GM18907 (cell line): ENCODE results near the gene PHYKPL.

Experiments
- ATAC-seq: cut with Tn5 transposase; IDR thresholded peaks from one replicate; pipeline ENCODE4 v1.9.1; 2021; ENCODE audit warnings: mild to moderate bottlenecking, moderate library complexity; ENCODE audit not compliant: unreplicated experiment

The PHYKPL gene

DNA sequence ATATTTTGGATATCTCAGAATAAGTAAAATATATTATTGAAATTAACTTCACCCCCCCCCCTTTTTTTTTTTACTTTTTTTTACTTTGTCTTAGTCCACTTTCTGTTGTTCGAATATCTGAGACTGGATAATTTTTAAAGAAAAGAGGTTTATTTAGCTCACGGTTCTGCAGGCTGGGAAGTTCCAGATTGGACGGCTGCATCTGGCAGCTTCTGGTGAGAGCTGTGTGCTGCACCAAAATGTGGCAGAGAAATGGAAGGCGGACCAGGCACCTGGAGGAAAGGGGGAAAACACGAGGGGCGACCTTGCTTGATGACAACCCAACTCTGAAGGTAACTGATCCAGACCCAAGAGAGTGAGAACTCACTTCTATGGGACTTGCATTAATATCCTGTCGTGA is 39.8 kb downstream of the PHYKPL start:
- ATAC-seq: no peak

DNA sequence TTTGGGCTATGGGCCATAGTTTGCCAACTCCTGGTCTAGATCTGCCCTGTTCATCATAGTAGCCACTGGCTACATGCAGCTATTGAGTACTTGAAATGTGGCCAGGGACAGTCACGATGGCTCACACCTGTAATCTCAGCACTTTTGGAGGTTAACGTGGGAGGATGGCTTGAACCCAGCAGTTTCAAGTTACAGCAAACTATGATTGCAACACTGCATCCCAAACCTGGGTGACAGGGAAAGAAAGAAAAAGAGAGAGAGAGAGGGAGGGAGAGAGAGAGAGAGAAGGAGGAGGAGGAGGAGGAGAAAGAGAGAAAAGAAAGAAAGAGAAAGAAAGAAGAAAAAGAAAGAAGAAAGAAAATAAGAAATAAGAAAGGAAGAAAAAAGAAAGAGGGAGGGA is 40.4 kb downstream of the PHYKPL start:
- no peak for ATAC-seq

DNA sequence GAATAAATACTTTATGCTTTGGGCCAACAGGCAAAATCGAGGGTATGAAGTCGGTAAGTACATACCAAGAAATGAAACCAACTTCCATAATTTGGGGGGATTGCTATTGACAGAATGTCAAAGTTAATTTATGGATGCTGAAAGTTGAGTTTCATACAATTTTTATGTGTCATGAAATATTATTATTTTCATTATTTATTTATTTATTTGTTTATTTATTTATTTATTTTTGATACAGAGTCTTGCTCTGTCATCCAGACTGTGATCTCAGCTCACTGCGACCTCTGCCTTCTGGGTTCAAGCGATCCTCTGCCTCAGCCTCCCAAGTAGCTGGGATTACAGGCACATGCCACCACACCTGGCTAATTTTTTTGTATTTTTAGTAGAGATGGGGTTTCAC is 40.9 kb downstream of the PHYKPL start:
- no peak for ATAC-seq

DNA sequence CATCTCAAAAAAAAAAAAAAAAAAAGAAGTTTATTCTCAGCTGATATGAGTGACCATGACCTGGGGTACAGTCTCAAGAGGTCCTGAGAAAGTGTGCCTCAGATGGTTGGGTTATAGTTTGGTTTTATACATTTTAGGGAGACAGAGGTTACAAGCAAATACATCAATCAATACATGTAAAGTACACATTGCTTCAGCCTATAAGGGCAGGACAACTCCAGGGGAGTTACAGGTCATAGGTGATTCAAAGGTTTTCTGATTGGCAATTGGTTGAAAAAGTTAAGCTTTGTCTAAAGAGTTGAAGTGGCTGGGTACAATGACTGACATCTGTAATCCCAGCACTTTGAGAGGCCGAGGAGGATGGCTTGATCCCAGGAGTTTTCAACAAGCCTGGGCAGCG is 43.2 kb downstream of the PHYKPL start:
- no peak for ATAC-seq

DNA sequence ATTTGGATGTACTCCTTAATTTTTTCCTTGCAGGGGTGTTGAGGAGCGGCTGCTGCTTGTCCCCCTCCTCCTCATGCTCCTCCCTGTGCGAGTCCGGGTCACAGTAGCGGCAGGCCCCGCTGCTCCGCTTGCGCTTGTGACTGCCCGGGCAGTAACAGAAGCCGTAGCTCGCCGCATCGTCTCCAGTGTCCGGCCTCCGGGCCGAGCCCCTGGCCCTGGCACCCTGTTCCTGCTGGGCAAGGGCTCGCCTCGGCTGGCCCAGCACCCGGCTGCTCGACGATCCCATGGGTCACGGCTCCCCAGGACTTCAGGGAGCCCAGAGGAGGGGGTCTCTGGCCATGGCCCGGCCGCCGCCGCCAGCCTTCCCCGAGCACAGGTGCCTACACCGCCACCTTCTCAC is 45.6 kb downstream of the PHYKPL start, which contains the start of gene GMCL2:
Gene GMCL2 (minus strand): TSS at position 358 of the 400 bp plus-strand sequence. CDS start 72 bp downstream, at position 286.
- ATAC-seq: no peak

DNA sequence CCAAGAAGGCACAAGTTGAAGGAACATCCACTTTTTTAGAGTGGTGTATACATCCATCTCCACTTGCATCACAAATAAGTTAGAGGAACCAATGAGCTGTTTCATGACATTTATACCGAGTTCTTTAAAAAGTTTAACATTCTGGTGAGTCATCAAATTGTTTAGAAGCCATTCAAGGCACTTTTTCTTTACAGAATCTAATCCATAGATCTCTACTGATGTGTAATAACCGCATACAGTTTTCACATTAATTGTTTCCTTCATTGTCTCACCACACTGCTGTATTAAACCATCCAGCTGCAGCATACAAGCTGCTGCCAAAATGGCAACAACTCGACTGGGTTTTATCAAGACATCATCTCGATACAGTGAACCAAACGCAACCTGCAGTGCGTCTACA is 46.2 kb downstream of the PHYKPL start:
- no peak for ATAC-seq

DNA sequence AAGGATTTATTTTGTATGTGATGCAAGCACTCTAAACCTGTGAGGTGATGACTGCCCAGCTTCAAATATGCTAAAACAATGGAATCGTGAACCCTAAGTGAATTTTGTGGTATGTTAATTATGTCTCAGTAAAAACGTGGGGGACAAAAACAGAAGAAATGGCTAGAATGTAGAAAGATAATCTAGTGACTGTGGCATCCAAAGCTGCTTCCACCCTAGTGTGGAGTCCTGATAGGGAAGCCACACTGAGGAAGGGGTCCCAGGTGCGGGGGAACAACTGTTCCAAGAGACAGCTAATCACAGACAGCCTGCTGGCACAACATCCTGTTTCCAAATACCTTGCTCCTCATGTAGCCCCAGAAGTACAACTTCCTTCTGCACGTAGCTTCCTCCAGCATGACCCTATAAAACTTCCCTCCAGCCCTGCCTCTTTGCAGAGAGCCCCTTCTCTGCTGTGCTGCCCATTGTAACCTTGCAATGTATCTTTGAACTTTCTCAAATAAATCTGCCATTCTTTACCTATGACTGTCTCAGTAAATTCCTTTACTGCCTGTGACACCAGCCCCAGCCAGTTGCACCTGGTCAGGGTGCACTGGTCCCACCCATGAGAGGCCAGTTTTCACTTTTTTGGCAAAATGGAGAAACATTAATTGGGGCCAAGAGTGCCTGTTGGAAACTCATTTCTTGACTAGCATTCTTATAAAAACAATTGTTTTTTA is 50.3 kb downstream of the PHYKPL start:
- no peak for ATAC-seq

DNA sequence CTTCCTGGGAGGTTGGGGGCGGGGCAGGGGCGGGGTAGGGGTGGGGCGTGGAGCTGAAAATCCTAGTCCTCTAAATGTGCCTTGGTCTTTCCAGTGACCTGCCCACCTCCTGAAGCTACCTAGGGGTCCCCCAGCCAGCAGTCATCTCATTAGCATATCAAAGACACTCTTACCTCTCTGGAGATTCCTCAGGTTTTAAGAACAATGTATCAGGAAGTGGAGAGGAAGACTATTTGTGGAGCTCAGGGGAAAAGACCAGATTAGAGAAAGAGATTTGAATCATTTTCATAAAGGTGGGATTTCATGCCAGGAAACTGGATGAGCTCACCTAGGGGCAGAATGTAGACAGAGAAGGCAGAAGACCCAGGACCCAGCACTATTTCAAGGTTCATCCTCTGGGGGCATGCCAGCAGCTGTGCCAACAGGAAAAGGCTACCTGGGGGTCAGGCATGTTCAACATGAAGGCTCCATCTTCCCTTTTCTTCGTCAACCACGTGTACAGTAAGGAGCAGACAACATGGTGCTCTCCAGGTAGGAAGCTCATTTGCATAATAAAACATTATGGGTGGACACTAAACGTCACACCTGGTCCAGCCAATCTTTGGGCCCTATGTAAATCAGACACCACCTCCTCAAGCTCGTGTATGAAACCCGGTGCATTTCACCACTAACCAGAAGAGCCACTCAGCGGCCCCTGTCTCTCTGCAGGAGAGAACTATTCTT is 52.3 kb downstream of the PHYKPL start:
- ATAC-seq: no peak

DNA sequence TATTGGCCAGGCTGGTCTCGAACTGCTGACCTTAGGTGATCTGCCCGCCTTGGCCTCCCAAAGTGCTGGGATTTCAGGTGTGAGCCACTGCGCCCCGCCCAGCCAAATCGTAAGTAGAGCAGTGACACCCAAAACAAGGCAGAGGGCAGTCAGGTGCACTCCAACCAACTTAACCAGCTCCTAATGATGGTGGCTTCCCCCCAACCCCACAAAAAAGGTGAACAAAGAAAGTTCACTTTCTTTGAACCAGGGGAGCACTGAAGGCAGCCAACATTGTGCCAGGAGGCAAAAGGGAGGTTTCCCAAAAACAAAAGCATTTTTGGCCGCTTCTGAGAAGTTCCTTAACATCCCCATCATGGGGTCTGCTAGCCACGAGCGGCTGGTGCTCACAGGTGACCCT is 55.0 kb downstream of the PHYKPL start:
- ATAC-seq: no peak

DNA sequence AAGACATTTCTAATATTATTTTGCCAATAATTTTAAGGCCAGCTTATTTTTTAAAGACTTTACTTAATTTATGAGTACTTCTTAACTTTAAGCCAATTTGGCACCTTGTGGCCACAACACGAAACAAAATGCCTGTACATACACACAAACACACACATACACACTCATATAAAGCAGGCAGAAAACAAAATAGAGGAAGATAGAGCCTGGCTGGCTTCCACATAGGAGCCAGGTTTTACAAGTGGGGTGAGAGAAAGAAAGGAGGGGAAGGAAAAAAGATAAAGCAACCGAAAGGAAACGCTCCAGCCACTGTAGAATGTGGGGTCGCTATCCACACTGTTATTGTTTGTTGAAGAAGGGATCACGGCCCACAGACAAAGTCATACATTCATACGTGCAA is 55.8 kb downstream of the PHYKPL start:
- ATAC-seq: no peak

DNA sequence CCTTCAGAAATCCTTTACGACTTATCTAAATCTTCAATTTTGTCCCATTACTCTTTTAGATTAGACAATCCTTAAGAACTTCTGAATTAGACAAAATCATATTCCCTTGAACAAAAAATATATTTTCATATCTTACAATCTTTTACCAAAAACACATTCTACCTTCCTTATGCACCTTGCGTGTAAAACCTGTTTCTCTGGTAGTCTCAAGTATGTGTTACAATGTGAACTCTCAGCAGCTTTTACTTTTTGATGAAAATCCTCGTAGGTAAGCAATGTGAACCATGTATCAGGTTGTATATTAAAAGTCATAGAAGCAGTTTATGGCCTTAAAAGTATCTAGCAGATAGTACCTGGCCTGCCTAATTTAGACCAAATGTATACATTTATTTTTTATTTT is 58.1 kb downstream of the PHYKPL start:
- ATAC-seq: no peak

DNA sequence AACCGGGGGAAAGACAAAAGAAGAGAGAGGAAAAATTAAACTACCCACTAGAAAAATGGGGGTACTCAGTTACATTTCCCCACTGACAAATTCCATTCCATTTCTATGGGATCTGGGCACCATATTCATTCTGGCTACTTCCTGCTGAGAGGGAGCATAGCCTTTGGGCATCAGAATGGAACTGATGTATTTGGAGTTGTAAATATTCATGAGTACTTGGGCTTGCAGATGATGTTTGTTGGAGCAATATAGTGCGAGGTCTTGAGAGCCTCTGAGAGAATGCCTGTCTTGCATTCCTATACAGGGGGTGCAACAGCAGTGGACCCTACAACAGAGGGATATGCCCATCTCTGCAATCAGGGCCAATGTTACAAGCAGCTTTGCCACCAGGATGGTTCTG is 62.1 kb downstream of the PHYKPL start:
- ATAC-seq: no peak

DNA sequence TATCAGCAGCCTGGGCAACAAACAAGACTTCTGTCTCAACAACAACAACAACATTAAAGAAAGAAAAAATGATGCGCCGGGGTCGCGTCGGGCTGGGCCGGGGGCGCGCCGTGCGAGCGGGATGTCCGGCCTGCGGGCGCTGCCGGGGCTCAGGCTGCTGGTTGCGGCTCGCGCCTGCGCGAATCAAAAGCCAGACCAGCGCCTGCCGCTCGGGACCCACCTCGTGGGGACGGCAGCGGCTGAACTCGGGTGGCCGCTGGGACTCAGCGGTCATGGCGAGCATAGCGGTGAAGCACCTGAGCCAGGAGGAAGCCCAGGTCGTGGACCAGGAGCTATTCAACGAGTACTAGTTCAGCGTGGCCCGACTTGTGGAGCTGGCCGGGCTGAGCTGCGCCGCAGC is 67.0 kb downstream of the PHYKPL start:
- ATAC-seq: no peak

DNA sequence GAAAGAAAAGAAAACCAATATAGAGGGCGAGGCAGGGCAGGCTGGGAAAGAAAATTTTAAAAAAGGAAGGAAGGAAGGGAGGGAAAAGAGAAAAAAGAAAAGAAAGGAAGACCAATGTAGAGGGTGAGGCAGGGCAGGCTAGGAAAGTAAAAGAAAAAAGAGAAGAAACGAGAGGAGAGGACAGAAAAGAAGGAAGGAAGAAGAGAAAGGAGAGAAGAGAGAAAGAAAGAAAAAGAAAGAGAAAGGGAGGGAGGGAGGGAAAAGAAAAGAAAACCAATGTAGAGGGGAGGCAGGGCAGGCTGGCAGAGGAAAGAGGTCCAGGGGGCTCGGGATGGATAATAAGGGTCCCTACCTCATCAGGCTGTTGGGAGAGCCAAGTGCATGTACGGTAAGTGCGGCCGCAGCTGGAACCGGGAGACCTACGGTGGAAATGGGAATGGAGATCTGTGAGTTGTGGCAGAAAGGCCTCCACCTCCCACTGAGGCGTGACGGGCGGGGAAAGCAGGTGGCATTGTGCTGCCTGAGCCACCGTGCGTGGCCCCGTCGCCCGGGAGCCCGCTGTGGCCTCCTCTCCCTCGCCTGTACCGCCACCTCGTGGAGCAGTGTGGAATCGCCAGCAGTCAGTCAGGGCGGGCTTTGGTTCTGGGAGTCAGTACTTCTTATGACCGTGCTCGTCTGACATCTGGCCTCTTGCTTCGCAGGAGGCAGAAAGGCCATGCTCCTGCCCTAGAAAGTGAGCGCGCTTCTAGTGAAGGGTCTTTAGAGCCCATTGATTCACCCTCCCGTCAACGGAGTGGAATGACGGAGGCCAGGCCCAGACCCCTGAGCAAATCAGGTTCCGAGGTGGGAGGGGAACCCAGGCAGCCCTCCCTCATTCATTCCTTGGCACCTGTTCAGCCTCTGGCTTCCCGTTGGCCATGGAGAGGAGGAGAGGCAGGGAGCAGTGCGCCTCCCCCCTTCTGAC is 68.5 kb downstream of the PHYKPL start:
- peak; percentile 93 for ATAC-seq

DNA sequence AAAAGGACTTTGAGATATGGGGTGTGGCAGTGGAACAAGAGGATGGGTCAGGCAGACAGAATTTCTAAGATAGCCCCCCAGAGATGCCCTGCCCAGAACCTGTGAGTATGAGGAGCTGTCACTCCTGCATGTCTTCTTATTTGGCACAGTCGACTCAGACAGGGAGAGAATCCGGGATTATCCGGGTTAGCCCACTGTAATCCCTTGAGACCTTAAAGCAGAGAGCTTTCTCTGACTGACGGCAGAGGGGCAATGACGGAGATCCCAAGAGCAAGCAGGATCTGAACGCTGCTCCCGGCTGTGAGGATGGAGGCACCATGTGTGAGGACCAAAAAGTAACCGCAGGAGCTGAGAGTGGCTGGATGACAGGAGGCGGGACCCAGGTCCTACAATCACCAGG is 70.1 kb downstream of the PHYKPL start:
- no peak for ATAC-seq

DNA sequence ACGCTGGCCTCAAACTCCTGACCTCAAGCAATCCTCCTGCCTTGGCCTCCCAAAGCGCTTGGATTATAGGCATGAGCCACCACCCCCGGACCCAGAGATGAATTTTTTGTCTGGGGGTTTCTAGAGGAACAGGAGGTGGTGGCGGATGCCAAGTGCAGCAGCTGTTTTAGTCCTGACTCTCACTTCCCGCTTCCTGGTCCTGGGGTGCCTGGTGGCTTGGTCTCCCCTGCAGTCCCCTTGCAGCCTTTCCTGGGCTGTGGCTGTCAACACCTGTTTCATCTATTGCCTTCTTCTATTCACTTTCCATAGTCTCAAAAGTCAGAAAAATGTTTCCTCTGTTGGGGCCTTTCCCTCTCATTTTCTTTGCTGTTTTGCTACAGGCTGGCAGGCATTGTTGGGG is 72.4 kb downstream of the PHYKPL start:
- no peak for ATAC-seq
